ENCODE data around the gene ACAP2. TPM values are rescaled to one million over a fixed set of nuclear protein-coding genes. Genes with fewer than 3 reads are reported as not detected.

ACAP2 gene
- polyA plus RNA-seq, 3 donors: 32.0 to 37.2 (median 33.8) TPM

DNA sequence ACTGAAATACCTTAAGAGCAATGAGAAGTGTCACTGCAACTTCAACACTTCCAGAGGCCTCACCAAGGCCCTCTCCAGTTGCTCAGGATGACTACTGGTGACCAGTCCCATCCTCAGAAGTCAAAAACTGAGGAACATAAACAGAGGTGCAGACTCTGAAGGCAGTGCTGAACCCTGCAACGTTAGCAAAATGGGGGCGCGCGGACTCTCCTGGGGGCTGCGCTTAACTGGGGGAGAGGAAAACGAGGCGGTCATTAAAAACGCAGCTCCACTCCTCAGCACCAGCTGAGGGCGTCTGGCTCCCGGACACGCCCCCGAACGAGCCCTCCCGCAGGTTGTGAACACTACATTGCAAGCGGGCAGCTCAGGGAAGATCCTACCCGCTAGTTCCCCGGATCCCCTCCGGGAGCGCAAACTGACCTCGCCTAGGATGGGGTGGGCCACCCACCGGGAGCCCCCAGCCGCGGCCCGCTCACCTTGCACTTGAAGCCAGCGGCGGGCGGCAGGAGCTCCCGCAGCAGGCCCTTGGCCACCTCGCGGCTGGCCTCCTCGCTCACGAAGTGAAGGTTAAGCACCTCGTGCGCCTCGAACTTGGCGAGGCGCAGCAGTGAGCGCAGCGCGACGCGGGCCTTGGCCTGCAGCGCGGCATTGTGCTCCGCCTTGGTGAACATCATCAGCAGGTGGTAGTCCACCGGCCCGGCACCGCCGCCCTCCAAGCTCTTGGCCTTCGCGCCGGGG lies 172.6 kb downstream of the ACAP2 start:
- no peak for DNase-seq (ENCODE audit: extremely low read depth in 1 of 11, low read depth in 9 of 11, low spot score in 4 of 11)

DNA sequence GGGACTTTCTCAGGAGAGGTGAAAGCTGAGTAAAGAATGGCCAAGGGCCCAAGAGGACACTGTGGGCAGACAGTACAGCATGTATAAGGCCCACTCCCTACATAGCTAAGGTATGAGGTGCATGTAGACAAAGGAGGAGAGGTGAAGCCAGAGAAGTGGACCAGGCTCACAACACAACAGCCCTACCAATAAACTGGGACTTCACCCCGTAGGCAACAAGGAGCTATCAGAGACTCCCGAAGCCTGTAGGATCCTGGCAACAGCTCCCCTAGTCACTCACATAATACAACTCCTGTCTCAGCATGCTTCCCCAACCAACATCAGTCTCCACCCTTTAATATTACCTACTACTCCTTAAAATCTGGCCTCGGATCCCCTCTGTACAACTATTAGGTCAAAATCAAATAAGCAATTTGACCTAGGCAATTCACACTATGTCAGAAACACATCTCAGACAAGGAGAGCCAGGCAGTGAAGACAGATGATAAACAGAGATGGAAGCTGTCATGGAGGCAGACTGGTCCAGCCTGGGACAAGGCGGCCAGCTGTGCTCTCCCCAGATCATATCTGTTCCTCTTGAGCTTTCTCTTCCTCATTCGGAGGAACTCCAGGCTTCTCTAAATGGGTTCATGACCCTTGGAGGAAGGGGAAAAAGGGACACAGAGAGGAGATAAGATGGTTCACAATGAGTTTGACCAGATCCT lies 173.3 kb downstream of the ACAP2 start:
- no peak for DNase-seq (ENCODE audit: extremely low read depth in 1 of 11, low read depth in 9 of 11, low spot score in 4 of 11)

DNA sequence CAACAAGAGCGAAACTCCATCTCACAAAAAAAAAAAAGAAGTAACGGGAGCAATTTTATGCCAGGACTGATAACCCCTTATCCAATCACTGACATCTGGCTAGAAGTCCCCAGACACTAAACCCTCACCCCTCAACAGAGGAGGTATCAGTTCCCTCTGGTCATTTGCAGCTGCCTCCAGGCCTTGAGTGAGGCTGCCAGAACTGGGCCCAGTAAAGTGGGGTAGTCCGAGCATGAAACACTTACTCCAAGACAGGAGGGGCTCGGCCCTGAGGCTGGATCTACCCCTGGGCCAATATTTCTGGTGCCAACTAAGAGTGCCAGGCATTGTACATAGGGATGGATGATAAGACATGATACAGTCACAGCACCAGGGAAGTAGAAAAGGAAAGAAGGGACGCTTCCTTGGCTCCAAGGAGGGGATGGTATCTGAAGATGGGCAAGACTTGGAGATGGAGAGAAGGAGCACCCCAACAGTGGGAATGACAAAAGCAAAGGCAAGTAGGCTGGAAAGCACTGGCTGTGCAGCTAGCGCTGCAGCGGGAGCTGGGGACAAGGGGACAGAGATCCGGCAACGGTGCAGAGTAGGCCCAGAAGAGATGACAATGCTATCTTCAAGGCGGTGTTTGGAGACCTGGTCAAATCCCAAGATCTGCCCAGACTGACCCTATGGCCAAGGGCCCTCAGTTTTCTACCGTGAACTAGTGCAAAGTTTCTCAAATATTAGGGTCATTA lies 174.1 kb downstream of the ACAP2 start:
- DNase-seq (ENCODE audit: extremely low read depth in 1 of 11, low read depth in 9 of 11, low spot score in 4 of 11): no peak

DNA sequence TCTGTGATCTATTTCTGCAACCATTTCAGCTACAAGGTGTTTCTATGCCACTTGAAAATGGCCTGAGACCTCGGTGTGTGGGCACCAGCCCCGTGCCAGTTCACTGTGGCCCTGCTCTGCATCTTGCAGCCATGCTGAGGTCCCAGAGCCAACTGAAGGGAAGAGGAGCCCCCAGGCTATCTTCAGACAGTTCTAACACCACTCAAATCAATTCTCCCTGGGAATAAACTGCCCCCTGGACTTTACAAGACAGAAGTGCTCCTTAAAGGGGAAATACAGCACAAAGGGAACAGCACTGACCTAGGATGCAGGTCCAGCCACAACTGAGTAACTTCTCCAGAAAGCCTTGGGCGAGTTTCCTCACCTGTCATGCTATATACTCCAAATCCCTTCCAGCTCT lies 175.7 kb downstream of the ACAP2 start:
- no peak for DNase-seq (ENCODE audit: extremely low read depth in 1 of 11, low read depth in 9 of 11, low spot score in 4 of 11)

DNA sequence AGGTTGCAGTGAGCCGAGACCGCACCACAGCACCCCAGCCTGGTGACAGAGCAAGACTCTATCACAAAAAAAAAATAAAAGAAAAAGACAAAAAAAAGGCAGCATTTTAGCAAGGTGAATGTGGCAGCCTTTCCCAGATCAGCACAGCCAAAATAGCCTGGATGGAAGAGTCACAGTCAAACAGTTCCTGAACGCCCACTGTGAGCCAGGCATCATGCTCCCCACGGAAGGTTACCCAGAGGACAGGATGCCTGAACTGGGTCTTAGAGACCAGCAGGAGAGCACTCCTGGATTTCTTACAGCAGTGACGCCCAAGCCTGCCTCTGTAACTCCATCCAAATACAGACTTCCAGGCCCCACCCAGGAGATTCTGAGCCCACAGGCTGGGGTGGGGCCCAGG lies 176.4 kb downstream of the ACAP2 start:
- no peak for DNase-seq (ENCODE audit: extremely low read depth in 1 of 11, low read depth in 9 of 11, low spot score in 4 of 11)

DNA sequence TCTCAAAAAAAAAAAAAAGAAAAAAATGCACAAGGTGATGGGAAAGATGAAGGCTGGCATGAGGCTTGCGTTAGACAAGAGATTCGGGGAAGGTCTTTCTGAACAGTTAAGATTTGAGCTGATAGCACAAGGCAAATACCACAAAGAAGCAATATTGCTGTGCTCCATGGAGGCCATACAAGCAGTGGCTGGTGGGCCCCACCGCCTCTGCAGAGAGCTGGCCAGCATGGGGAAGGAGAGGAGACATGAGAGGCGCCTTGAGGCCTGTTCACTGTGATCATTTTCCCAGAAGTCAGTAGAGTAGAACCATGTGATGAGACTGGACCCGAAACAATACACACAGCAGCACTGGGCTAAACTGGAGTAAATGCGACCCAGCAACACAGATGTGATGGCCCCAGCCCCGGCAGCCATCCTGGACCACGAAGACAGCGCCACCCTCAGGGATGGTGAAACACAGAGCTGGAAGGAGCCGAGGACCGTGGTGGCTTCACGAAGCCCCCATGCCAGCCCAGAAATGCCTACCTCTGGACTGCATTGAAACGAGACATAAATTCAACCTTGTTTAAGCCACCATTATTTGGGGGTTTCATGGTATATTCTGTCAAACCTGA lies 177.3 kb downstream of the ACAP2 start:
- no peak for DNase-seq (ENCODE audit: extremely low read depth in 1 of 11, low read depth in 9 of 11, low spot score in 4 of 11)

DNA sequence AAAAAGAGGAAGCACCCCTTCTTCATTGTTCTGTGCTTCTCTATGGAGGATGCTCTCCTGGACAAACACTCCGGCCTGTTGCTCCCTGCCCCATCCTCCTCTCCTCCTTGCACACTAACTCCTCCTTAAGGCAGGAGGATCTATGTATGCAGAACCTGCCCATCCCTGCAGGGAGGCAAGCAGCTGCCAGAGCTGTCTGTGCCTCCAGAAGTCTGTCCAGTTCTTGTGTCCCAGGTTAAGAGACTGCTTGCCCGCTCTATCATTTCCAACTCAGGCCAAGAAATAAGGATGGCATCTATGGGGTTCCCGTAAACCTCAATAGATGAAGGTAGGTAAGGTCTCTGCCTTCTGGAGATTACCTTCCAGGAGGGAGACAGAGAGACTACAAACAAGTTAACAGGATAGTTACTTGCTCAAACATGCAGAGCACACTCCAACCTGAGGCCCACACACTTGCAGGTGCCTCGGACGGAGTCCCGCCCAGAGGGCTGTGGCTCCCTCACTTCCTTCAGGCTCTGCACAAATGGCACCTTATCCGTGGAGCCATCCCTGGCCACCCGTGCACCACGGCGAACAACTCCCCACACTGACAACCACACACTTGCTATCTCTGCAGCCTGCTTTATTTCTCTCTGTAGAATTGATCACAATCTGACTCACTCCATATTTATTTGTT lies 178.8 kb downstream of the ACAP2 start:
- no peak for DNase-seq (ENCODE audit: extremely low read depth in 1 of 11, low read depth in 9 of 11, low spot score in 4 of 11)

DNA sequence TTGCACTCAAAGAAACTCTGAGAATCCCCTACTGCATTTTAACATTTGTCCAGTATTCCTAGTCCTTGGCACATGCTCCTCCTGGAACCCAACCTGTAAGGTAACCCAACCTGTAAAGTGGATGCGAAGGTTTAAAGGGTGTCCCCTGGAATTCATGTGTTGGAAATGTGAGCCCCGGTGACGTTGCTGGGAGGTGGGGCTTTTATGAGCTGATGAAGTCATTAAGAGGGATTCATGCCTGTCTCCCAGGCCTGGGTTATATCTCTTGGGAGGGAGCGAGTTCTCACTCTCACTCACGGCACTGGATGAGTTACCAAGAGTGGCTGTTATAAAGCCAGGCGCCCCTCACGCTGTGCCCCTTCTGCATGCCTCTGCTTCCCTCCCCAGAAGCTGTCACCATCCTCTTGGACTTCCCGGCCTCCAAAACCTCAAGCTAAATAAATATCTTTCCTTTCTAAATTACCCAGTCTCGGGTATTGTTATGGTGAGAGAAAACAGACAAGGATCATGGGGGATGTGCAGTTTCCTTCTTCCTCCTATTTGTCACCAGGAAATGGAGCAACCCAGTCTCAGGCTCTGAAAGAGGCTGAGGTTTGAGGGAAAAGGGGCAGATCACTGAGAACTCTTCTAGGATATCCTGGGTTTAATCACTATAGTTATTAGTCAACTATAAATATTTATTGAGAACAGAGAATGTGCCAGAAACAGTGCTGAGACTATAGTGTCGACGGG lies 179.5 kb downstream of the ACAP2 start:
- no peak for DNase-seq (ENCODE audit: extremely low read depth in 1 of 11, low read depth in 9 of 11, low spot score in 4 of 11)

DNA sequence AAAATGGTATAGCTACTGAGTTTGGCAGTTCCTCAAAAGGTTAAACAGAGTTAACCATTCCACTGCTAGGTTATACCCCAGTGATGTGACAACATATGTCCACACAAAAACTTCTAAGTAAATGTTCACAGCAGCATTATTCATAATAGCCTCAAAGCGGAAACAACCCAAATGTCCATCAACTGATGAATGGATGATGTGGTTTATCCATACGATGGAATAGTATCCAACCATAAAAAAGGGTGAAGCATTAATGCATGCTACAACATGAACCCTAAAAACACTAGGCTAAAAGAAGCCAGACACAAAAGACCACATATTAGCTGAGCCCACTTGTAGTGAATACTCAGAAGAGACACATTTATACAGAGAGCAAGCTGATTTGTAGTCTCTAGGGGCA lies 180.9 kb downstream of the ACAP2 start:
- DNase-seq (ENCODE audit: extremely low read depth in 1 of 11, low read depth in 9 of 11, low spot score in 4 of 11): no peak

DNA sequence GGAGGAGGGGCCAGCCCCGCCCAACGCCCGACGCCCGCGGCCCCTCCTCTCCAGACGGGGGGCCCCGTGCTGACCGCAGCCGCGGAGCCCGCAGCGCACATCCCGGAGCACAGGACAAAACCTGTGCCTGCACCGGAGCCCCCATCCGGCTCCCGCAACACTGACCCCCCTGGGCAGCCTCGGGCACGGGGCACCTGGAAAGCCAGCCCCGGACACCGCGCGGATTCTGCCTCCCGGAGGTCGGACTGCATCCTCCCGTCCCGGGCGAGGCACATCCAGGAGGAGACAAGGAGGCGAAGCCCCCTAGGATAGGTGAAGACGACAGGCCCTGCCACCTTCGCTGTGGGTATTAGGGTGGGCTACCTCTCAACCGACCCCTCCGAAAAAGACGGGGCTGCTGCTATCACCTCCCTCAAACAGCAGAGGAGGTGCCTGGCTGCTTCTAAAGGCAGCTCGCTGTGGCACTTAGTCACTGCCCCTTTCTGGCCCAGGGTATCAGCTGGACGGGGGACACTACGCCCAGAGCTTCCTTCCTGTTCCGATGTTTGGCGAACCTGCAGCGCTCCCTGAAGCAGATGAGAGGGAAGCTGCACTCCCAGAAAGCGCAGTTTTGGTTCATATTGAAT lies 182.4 kb downstream of the ACAP2 start:
- DNase-seq (ENCODE audit: extremely low read depth in 1 of 11, low read depth in 9 of 11, low spot score in 4 of 11): no peak

DNA sequence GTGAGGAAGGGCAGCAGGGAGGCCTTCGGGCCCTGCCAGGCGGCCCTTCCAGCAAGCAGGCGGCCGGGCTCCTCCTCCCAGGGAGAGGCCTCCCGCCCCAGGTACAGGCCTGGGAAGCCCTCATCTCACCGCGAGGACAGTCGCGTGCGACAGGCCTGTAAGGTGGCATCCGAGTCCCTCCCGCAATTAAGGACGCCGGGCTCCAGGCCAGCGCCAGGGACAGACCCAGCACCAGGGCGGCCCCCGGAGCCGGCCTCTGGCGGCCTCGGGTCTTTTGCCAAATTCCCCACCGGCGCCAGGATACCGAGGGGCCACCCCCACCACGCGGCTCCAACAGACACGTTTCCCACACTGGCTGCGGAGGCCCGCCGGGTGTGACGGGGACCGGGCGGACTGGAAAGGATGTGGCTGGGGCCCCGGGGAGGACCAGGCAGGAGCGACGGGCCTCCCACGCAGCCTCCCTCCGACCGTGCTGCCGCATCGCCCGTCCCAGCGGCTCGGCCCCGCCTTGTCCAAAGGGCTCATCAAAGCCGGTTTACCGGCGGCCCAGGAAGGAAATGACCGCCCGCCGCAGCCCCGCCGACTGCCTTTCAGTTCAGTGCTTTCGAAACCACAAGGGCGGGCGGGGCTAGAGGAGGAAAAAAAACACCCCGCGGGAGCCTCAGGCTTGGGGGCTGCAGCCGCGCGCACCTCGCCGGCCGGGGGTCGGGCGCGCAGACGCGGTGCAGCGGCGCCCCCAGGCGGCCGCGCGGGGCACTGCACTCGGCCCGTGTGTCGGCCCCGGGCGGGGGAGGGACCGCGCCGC lies 183.1 kb downstream of the ACAP2 start:
- peak in 9 of 11 donors; percentile 71 to 89 (median 85) for DNase-seq (ENCODE audit: extremely low read depth in 1 of 11, low read depth in 9 of 11, low spot score in 4 of 11)

DNA sequence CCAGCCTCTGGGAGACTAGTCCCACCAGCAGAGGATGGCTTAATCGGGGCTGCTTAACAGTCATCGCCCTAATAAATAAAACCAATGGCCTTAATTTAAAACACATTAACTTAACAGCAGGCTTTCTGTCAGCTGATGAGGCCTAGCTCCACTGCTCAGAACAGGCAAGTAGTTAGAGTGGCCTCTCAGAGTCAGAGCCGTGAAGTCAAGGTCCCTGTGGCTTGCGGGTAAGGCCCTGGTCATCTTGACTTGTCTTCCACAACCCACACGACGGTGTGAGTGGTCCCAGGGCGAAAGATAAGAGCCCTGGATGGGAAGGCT lies 183.7 kb downstream of the ACAP2 start:
- DNase-seq (ENCODE audit: extremely low read depth in 1 of 11, low read depth in 9 of 11, low spot score in 4 of 11): no peak

DNA sequence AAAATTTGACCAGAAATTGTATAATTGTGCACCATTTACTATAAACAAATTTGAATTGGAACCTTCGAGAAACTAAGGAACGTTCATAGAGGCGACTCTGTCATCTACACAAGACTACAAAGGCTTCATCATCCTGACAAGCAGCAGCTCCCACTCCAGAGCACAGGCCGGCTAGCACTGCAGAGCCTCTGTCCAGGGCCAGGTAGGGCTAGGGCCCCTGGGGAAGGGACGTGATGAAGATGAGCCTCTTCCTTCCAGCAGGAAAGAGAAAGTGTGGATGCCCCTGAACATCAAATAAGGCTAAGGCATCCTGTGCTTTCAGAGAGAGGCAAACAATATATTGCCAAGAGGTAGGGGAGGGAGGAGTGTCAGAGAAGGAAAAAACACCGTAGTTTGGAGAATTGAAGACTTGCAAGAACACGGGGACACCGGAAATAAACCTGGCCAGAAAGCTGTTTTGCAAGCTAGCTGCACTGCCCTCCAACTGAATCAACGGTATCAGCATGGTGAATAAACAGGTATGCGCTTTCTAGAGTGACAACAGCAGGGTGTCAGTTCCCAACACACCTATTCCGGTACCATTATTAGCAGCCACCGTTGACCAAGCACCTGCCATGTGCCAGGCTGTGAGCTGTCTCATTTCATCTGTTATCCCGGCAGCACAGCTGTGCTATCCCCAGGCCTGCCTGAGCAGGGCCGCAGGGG lies 184.2 kb downstream of the ACAP2 start:
- DNase-seq (ENCODE audit: extremely low read depth in 1 of 11, low read depth in 9 of 11, low spot score in 4 of 11): no peak

DNA sequence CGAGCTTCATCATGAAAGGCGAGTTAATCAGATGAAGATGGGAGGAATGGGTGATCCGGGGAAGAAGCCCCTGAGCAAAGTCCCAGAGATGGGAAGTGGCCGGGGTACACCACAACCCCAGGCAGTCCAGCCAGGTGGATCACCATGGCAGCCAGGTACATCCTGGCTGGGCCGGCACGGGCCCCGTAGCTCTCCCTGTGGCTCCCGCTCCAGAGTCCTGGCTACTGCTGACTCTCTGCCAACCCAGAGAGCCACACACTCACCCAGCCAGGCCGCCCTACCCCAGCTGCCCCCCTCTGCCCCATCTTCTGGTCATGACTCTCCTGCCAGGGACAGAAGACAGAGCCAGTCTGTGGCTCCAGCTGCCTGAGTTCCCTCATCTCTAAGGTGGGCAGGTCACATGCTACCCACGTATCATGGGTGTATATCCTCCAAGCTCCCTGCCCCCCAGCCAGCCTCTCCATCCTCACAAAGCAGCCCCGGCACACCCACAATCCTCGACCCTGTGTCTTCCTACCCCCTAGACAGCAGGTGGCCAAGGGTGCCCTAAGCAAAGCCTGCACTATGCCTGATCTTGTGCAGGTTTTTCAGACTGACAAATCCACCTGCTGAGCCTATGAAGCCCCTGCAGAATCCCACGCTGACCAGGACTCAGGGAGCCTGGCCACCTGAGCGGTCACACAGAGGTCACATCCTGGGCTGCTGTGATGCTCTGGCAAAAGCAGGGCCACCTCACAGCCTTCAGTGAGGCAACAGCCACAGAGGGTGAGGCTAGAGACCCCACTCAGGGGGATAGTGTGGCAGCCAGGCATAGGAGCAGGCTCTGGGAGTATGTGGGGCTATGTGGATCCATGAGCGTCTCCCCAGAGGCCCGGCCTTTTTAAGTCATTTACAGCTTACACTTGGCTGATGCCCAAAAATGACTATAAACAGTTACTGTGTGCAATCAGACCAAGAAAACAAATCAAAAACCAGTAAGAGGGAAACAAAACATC lies 185.1 kb downstream of the ACAP2 start:
- DNase-seq (ENCODE audit: extremely low read depth in 1 of 11, low read depth in 9 of 11, low spot score in 4 of 11): no peak

DNA sequence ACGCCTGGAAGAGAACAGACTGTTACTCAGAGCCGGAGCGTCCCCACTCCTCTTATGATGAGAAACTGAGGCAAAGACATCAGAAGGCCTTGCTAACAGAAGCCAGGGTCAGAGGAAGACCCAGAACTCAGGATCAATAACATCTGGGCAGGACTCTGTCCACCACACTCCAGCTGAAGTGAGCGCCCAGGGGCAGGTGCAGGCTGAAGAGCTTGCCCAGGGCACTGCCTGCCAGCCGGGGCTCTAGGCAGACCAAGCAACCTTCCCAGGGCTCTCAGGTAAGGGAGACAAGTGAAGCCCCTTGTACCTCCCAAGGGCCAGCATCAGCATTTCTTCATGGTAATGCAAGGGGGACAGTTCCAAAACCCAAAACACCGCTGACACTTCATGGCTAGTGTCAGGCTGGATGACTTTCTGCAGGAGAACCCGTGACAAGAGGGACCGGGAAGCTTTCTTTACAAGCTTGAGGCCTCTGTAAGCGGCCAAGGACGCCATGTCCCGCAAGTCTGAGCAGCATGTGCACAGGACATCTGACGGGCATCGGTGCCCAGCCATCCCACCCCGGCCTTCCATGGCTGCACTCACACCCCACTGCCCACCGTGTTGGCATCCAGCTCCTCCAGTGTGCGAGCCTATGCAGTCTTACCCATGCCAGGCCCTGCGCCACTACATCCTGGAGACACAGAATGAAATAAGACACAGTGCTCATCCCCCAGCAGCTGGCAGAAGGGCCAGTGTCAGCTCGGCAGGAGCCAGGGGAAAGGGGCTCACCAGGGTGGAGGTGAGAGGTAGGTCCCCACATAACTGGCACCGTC lies 186.0 kb downstream of the ACAP2 start:
- DNase-seq (ENCODE audit: extremely low read depth in 1 of 11, low read depth in 9 of 11, low spot score in 4 of 11): no peak
